Measurements from ENCODE around the gene PPP2R2D. TPM values are rescaled to one million over a fixed set of nuclear protein-coding genes. Genes with fewer than 3 reads are reported as not detected.
"Not testable (repeated sequence)": the region's sequence is repeated elsewhere in the genome, so short reads cannot be mapped to it uniquely, and the experiment has no call there.

The PPP2R2D gene
- total and polyA plus RNA-seq, 4 donors = 15.6 to 51.4 (median 22.0) TPM

DNA sequence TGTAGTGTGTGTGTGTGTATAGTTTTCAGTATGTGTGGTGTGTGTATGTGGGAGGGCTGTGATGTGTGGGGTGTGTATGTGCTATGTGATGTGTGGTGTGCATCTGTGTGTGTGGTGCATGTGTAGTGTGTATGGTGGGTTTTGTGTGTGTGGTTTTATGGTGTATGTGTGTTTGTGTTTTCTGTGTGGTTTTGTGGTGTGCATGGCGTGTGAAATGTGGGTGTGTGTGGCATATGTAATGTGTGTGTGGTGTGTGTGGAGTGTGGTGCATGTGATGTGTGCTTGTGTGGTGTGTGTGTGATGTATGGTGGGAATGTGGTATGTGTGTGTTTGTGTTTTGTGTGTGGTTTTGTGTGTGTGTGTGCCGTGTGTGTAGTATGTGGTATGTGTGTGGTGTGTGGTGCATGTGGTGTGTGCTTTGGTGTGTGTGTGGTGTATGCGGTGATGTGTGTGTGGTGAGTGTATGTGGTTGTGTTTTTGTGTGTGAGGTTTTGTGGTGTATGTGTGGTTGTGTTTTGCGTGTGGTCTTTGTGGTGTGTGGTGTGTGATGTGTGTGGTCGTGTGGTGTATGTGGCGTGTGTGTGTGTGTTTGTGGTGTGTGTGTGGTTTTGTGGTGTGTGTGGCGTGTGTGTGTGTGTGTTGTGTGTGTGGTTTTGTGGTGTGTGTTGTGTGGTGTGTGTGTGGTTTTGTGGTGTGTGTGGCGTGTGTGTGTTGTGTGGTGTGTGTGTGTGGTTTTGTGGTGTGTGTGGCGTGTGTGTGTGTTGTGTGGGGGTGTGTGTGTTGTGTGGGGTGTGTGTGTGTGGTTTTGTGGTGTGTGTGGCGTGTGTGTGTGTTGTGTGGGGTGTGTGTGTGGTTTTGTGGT lies 18.0 kb upstream of the PPP2R2D start:
- Histone ChIP-seq H3K4me1 (ENCODE audit: control insufficient read depth in 5 of 5, insufficient read depth in 5 of 5, low read length in 5 of 5) (peaks cover 0 to 2% (median 0%) of the 10 kb centered on the region in 5 donors), H3K4me3 (no peak overlapping the region), H3K9ac (ENCODE audit: insufficient read depth in 1 of 2, low read length in 2 of 2) (no peak overlapping the region), H3K36me3 (ENCODE audit: control insufficient read depth in 4 of 4, insufficient read depth in 4 of 4, low read length in 4 of 4) (no peaks in the 10 kb centered on the region), H3K27me3 (ENCODE audit: control insufficient read depth in 3 of 3, insufficient read depth in 3 of 3, low read length in 2 of 3) (peaks cover 0 to 3% (median 0%) of the 10 kb centered on the region in 3 donors), H3K27ac (ENCODE audit: low read depth in 1 of 2, low read length in 1 of 2) (no peak overlapping the region), H3K9me3 (ENCODE audit: control insufficient read depth in 4 of 4, insufficient read depth in 3 of 4, low read length in 3 of 4) (peaks cover 0 to 17% (median 0%) of the 10 kb centered on the region in 4 donors)
- 84 to 90% methylated on average over 10 of the region's 10 CpGs for WGBS, 2 donors
- DNase-seq = no peak
- no peak for ATAC-seq (ENCODE audit: insufficient read depth, low FRiP score)
- TF ChIP-seq, protein P1, sequence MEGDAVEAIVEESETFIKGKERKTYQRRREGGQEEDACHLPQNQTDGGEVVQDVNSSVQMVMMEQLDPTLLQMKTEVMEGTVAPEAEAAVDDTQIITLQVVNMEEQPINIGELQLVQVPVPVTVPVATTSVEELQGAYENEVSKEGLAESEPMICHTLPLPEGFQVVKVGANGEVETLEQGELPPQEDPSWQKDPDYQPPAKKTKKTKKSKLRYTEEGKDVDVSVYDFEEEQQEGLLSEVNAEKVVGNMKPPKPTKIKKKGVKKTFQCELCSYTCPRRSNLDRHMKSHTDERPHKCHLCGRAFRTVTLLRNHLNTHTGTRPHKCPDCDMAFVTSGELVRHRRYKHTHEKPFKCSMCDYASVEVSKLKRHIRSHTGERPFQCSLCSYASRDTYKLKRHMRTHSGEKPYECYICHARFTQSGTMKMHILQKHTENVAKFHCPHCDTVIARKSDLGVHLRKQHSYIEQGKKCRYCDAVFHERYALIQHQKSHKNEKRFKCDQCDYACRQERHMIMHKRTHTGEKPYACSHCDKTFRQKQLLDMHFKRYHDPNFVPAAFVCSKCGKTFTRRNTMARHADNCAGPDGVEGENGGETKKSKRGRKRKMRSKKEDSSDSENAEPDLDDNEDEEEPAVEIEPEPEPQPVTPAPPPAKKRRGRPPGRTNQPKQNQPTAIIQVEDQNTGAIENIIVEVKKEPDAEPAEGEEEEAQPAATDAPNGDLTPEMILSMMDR (IDR thresholded peaks at IDR 0.05; ENCODE audit: control extremely low read depth, extremely low read depth) = no peak

GRCh38 chr10:131883621-131884393 lies 17.0 kb upstream of the PPP2R2D start:
- not testable (repeated sequence) for DNase-seq; H3K27me3 ChIP-seq (ENCODE audit: control insufficient read depth in 3 of 3, insufficient read depth in 3 of 3, low read length in 2 of 3); H3K4me3 ChIP-seq; ATAC-seq (ENCODE audit: insufficient read depth, low FRiP score); H3K27ac ChIP-seq (ENCODE audit: low read depth in 1 of 2, low read length in 1 of 2); H3K9ac ChIP-seq (ENCODE audit: insufficient read depth in 1 of 2, low read length in 2 of 2); H3K36me3 ChIP-seq (ENCODE audit: control insufficient read depth in 4 of 4, insufficient read depth in 4 of 4, low read length in 4 of 4); H3K4me1 ChIP-seq (ENCODE audit: control insufficient read depth in 5 of 5, insufficient read depth in 5 of 5, low read length in 5 of 5)
- WGBS, 2 donors = 62 to 64% methylated on average over 7 of the region's 7 CpGs
- H3K9me3 ChIP-seq (ENCODE audit: control insufficient read depth in 4 of 4, insufficient read depth in 3 of 4, low read length in 3 of 4) = peaks cover 0 to 14% (median 0%) of the 10 kb centered on the region in 4 donors

DNA sequence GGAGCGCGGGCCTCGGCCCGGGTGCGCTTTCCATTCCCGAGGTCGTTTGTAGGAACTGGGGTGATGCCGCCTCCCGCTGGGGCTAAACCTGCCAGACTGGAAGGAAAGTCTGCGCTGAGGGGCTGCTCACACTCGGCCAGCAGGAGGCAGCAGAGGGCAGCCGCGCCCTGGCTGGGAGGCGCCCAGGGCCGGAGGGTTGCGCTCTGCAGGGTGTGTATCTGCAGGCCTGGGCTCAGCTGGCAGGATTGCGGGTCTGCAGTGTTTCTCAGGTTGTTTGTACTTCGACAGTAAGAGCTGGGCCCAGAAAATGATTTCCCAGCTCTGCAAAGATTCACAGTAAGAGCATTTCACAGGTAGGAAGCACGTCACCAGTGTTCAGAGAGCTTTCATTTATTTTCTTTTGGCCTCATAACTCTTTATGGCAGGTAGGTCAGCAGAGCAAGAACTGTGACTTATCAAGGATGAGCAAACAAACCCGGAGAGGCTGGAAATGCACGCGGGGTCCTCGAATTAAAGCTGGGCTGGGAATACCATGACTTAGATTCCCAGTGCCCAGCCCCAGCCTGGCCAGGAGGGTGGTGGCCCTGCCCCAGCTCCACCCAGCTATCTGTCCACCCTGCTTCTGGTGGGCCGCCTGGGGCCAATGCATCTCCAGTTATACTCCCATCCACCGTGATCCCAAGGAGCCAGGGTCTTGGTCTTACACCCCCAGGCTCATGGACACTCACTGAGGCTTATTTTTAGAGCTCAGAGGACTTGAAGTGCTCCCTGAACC lies 15.2 kb upstream of the PPP2R2D start:
- Histone ChIP-seq H3K4me3 (no peak overlapping the region), H3K9ac (ENCODE audit: insufficient read depth in 1 of 2, low read length in 2 of 2) (no peak overlapping the region), H3K27ac (ENCODE audit: low read depth in 1 of 2, low read length in 1 of 2) (no peak overlapping the region), H3K4me1 (ENCODE audit: control insufficient read depth in 5 of 5, insufficient read depth in 5 of 5, low read length in 5 of 5) (peaks cover 0 to 2% (median 0%) of the 10 kb centered on the region in 5 donors), H3K36me3 (ENCODE audit: control insufficient read depth in 4 of 4, insufficient read depth in 4 of 4, low read length in 4 of 4) (no peaks in the 10 kb centered on the region), H3K9me3 (ENCODE audit: control insufficient read depth in 4 of 4, insufficient read depth in 3 of 4, low read length in 3 of 4) (peaks cover 0 to 12% (median 0%) of the 10 kb centered on the region in 4 donors), H3K27me3 (ENCODE audit: control insufficient read depth in 3 of 3, insufficient read depth in 3 of 3, low read length in 2 of 3) (peaks cover 0 to 4% (median 3%) of the 10 kb centered on the region in 3 donors)
- WGBS, 2 donors = 16 to 18% methylated on average over 25 of the region's 25 CpGs
- DNase-seq (peak; percentile 41 to 76 (median 62)), ATAC-seq (ENCODE audit: insufficient read depth, low FRiP score) (peak; percentile 99)
- TF ChIP-seq, protein P1 (IDR thresholded peaks at IDR 0.05; ENCODE audit: control extremely low read depth, extremely low read depth) = peak; percentile 99

All from lung (tissue), 12 donors.